ENCODE measurements around the gene OAS2. TPM values are rescaled to one million over a fixed set of nuclear protein-coding genes. Genes with fewer than 3 reads are reported as not detected.

The OAS2 gene
- total and polyA plus RNA-seq, 2 of the 8 experiments (the other 6 are each of a cell fraction or from before 2014, with no cell fraction given): 0.06 TPM; not detected in 1

- Histone ChIP-seq H2BK20ac (ENCODE audit: low read length) (no peak overlapping the region), H2AK5ac (ENCODE audit: low read depth, low read length) (no peak overlapping the region), H3K79me2 (ENCODE audit: control insufficient read depth in 1 of 2, insufficient read depth in 2 of 2, low read length in 2 of 2) (no peaks in the 10 kb centered on the region), H4K8ac (ENCODE audit: extremely low read depth, insufficient read depth, low read length) (no peak overlapping the region), H2BK120ac (replicated peaks; ENCODE audit: low read depth, low read length) (no peak overlapping the region), H3K23me2 (ENCODE audit: low read depth, low read length) (no peaks in the 10 kb centered on the region), H4K5ac (ENCODE audit: insufficient read length, low read depth, low read length) (no peak overlapping the region), H3K14ac (ENCODE audit: insufficient read length) (no peak overlapping the region), H3K18ac (ENCODE audit: extremely low read depth, low read length) (no peak overlapping the region), H3K36me3 (ENCODE audit: control insufficient read depth in 2 of 4, insufficient read depth in 4 of 4, low read length in 3 of 4) (no peaks in the 10 kb centered on the region), H3K9ac (replicated peaks in 1 of 4; ENCODE audit: extremely low read depth in 1 of 4, low read depth in 3 of 4, low read length in 3 of 4) (no peak overlapping the region), H3K4me3 (ENCODE audit: extremely low read depth in 1 of 4, insufficient read depth in 2 of 4, low read depth in 3 of 4, low read length in 4 of 4) (no peak overlapping the region), H3K27me3 (replicated peaks in 1 of 4; ENCODE audit: control insufficient read depth in 3 of 4, extremely low read depth in 1 of 4, insufficient read depth in 3 of 4, low read length in 3 of 4) (no peaks in the 10 kb centered on the region; a peak in 2 of 7 replicates), H2BK15ac (ENCODE audit: low read length) (no peak overlapping the region), H2AFZ (ENCODE audit: low read length) (no peak overlapping the region), H3K79me1 (ENCODE audit: low read depth, low read length) (no peaks in the 10 kb centered on the region), H4K20me1 (replicated peaks in 1 of 2; ENCODE audit: control insufficient read depth in 1 of 2, insufficient read depth in 2 of 2, low read length in 2 of 2) (no peaks in the 10 kb centered on the region), H3K27ac (ENCODE audit: low read depth, low read length) (no peak overlapping the region), H3K23ac (ENCODE audit: insufficient read length) (no peak overlapping the region), H3K4me2 (ENCODE audit: insufficient read depth in 1 of 2, low read depth in 2 of 2, low read length in 2 of 2) (no peak overlapping the region), H2BK12ac (ENCODE audit: low read depth, low read length) (no peak overlapping the region), H3K4ac (replicated peaks; ENCODE audit: insufficient read length, low read depth, low read length) (no peak overlapping the region), H3K56ac (replicated peaks; ENCODE audit: insufficient read length, low read depth, low read length) (no peak overlapping the region), H2BK5ac (ENCODE audit: low read depth, low read length) (no peak overlapping the region), H3K9me3 (ENCODE audit: insufficient read depth in 2 of 2, low read depth in 1 of 2, low read length in 1 of 2) (no peaks in the 10 kb centered on the region), H4K91ac (replicated peaks; ENCODE audit: insufficient read length, low read length) (no peak overlapping the region), H3K4me1 (replicated peaks in 1 of 4; ENCODE audit: control insufficient read depth in 3 of 4, insufficient read depth in 4 of 4, low read length in 3 of 4) (peaks cover 0 to 5% (median 0%) of the 10 kb centered on the region in 4 experiments; a peak in 1 of 7 replicates)
- ChIA-PET CTCF (ENCODE audit: partially characterized antibody) (interaction anchor here (1.1 to 4.1 kb wide), 3 partner anchors 15 to 23 kb away, joined by 3 to 24 read pairs (median 4); no protein-coding TSS in a partner anchor), POLR2A (ENCODE audit: partially characterized antibody) (no interaction called here)
- DNase-seq (ENCODE audit: low read depth in 1 of 2, low spot score in 2 of 2) (no peak), FAIRE-seq (no peak)
- TF ChIP-seq NRF1 (IDR thresholded peaks at IDR 0.05; ENCODE audit: low read depth, low read length) (no peak), JUN (IDR thresholded peaks at IDR 0.05; ENCODE audit: low read depth, low read length) (no peak), KDM1A (IDR thresholded peaks at IDR 0.05; ENCODE audit: borderline replicate concordance, low read length) (0 out of 2 replicates have a peak, but pooled peaks have one; percentile 8)
- WGBS, 2 experiments (ENCODE audit: extremely low coverage in 1 of 2, insufficient coverage in 1 of 2, insufficient read length in 1 of 2, insufficient replicate concordance in 2 of 2, low coverage in 1 of 2, low lambda C conversion rate in 2 of 2, missing lambda C conversion rate in 1 of 2): 91% methylated on average over 5 of the region's 6 CpGs; no CpG with 5 or more reads in 1 of the 2 experiments
Measured at GRCh38 chr12:112979041-112979680, 842 bp downstream of the OAS2 start.
